HPDE6-E6E7 (cell line): ENCODE measurements around the gene SIAH1.
"Not testable (repeated sequence)": the region's sequence is repeated elsewhere in the genome, so short reads cannot be mapped to it uniquely, and the experiment has no call there.

Source experiments
- DNase-seq: peaks from one replicate; pipeline ENCODE4 v3.0.0; 2011; ENCODE audit warnings: missing footprints; ENCODE audit errors: extremely low spot score

SIAH1 gene

GRCh38 chr16:48385253-48386150 is at the start of gene SIAH1:
TSS of gene SIAH1 (minus strand) at chr16:48385413. CDS start at chr16:48362428, 22,985 bp downstream.
- peak; percentile 85 for DNase-seq

GRCh38 chr16:48434653-48435317 is 49.6 kb upstream of the SIAH1 start:
- no peak for DNase-seq

- DNase-seq: no peak
These were observed 48.8 kb upstream of the SIAH1 start for GRCh38 chr16:48433850-48434530.

- DNase-seq: no peak
These were observed 48.1 kb upstream of the SIAH1 start for GRCh38 chr16:48433116-48433849.

GRCh38 chr16:48432136-48432535 is 46.9 kb upstream of the SIAH1 start:
- no peak for DNase-seq

GRCh38 chr16:48430890-48431289 is 45.7 kb upstream of the SIAH1 start:
- DNase-seq: no peak

GRCh38 chr16:48426244-48427141 is 41.3 kb upstream of the SIAH1 start:
- no peak for DNase-seq

GRCh38 chr16:48422537-48422936 is 37.3 kb upstream of the SIAH1 start:
- DNase-seq: no peak

GRCh38 chr16:48421741-48422140 is 36.5 kb upstream of the SIAH1 start:
- no peak for DNase-seq

- DNase-seq: no peak
These were observed 35.2 kb upstream of the SIAH1 start for GRCh38 chr16:48420437-48420836.

- not testable (repeated sequence) for DNase-seq
These were observed 31.4 kb upstream of the SIAH1 start for GRCh38 chr16:48416617-48417016.

- no peak for DNase-seq
These were observed 28.1 kb upstream of the SIAH1 start for GRCh38 chr16:48413272-48413671.

- peak; percentile 90 for DNase-seq
These were observed 24.8 kb upstream of the SIAH1 start for GRCh38 chr16:48409839-48410632.

- no peak for DNase-seq
These were observed 23.5 kb upstream of the SIAH1 start for GRCh38 chr16:48408688-48409087.

- no peak for DNase-seq
These were observed 20.7 kb upstream of the SIAH1 start for GRCh38 chr16:48405907-48406306.

GRCh38 chr16:48405153-48405552 is 19.9 kb upstream of the SIAH1 start:
- no peak for DNase-seq

GRCh38 chr16:48402547-48402946 is 17.3 kb upstream of the SIAH1 start:
- DNase-seq: not testable (repeated sequence)

GRCh38 chr16:48395375-48395774 is 10.2 kb upstream of the SIAH1 start:
- no peak for DNase-seq

- no peak for DNase-seq
These were observed 9.1 kb upstream of the SIAH1 start for GRCh38 chr16:48394355-48394703.
